Endothelial cell of umbilical vein (primary cell): ENCODE measurements around the gene MAGEB1. TPM values are rescaled to one million over a fixed set of nuclear protein-coding genes. Genes with fewer than 3 reads are reported as not detected.
A peak's percentile ranks its signal among the peaks of the same experiment; 100 is the strongest.

Source experiments
- BruUV-seq: library from RNA; stranded (reverse); fragments of 400-500 nt; replicated peaks from 2 replicates; lab custom pipeline; 2021; lab: Mats Ljungman, UMichigan
- CTCF ChIA-PET: fragments of 300-600, 350-600 bp; sonication (Branson Sonifier 250); formaldehyde crosslinking; loops from one replicate; lab custom pipeline; 2021; ENCODE audit warnings: antibody characterized with exemption, inconsistent platforms; lab: Charles Lee
- POLR2A ChIA-PET: fragments of 300-600, 350-600 bp; sonication (Branson Sonifier 250); formaldehyde crosslinking; loops from one replicate; lab custom pipeline; 2021; ENCODE audit warnings: antibody characterized with exemption, inconsistent platforms; lab: Charles Lee
- DNase-seq: peaks from one replicate; pipeline ENCODE4 v3.0.0-alpha.2; 2011; ENCODE audit warnings: low read depth, low spot score
- FAIRE-seq: peaks from 2 replicates; lab custom pipeline; 2011; peaks lifted over from hg19 to GRCh38; lab: Jason Lieb, UNC
- H2AFZ ChIP-seq: 2 replicates; pipeline ENCODE4 v1.6.0; 2012; ENCODE audit warnings: low read depth, low read length, control low read depth, inconsistent platforms
- H3K27ac ChIP-seq: 2 replicates; pipeline ENCODE4 v1.5.1; 2011; ENCODE audit warnings: low read depth, mild to moderate bottlenecking, control low read depth, low read length, moderate library complexity; ENCODE audit not compliant: insufficient read depth
- H3K27me3 ChIP-seq, 2 experiments: 2 replicates each; pipeline versions ENCODE4 v1.6.0 to v1.6.1; 2011; ENCODE audit warnings: low read length in 2 of 2, mixed read lengths in 1 of 2; ENCODE audit not compliant: control insufficient read depth in 2 of 2, insufficient read depth in 2 of 2
- H3K36me3 ChIP-seq, 2 experiments: 2 replicates in 1 of 2; 3 replicates in 1 of 2; pipeline ENCODE4 v1.5.1; 2011; ENCODE audit warnings: low read length in 2 of 2, mild to moderate bottlenecking in 1 of 2, moderate library complexity in 1 of 2; ENCODE audit not compliant: control insufficient read depth in 2 of 2, insufficient read depth in 2 of 2; ENCODE audit errors: extremely low read depth in 1 of 2
- H3K4me1 ChIP-seq: 3 replicates; pipeline ENCODE4 v1.5.1; 2011; ENCODE audit warnings: mild to moderate bottlenecking, low read length; ENCODE audit not compliant: control insufficient read depth, insufficient read depth; ENCODE audit errors: extremely low read depth
- H3K4me2 ChIP-seq: 2 replicates; pipeline ENCODE4 v1.6.1; 2011; ENCODE audit warnings: low read length, control low read depth, mixed read lengths; ENCODE audit not compliant: insufficient read depth
- H3K4me3 ChIP-seq, 3 experiments: fragments of 200-600 bp in 1 of 3; sonication (generic), shearing (Covaris generic) in 1 of 3; replicated peaks in 1 of 3; 2 replicates each; pipeline ENCODE4 v1.5.1; 2011 to 2016; ENCODE audit warnings: control low read depth in 3 of 3, low read length in 3 of 3, mild to moderate bottlenecking in 2 of 3, inconsistent platforms in 1 of 3, low read depth in 1 of 3, moderate library complexity in 1 of 3; ENCODE audit not compliant: insufficient read depth in 1 of 3
- H3K79me2 ChIP-seq: 2 replicates; pipeline ENCODE4 v1.6.0; 2012; ENCODE audit warnings: low read length, inconsistent platforms; ENCODE audit not compliant: control insufficient read depth, insufficient read depth
- H3K9ac ChIP-seq: replicated peaks from 2 replicates; pipeline ENCODE3; 2011; ENCODE audit warnings: low read length, control low read depth; ENCODE audit not compliant: insufficient read depth; ENCODE audit errors: extremely low read depth
- H3K9me1 ChIP-seq: replicated peaks from 3 replicates; pipeline ENCODE4 v1.6.0; 2011; ENCODE audit warnings: mild to moderate bottlenecking, low read length; ENCODE audit not compliant: control insufficient read depth, insufficient read depth; ENCODE audit errors: extremely low read depth
- H3K9me3 ChIP-seq: replicated peaks from 2 replicates; pipeline ENCODE4 v1.5.1; 2012; ENCODE audit warnings: low read length, inconsistent platforms; ENCODE audit not compliant: control insufficient read depth, insufficient read depth
- H4K20me1 ChIP-seq: replicated peaks from 2 replicates; pipeline ENCODE3; 2011; ENCODE audit warnings: mild to moderate bottlenecking, low read length; ENCODE audit not compliant: control insufficient read depth, insufficient read depth; ENCODE audit errors: extremely low read depth
- CTCF ChIP-seq, 2 donors: IDR thresholded peaks; 1 replicate in 1 of 2; 2 replicates in 1 of 2; pipeline ENCODE4 v1.5.1; 2011; ENCODE audit warnings: low read length in 2 of 2, mild to moderate bottlenecking in 2 of 2, moderate library complexity in 2 of 2, control low read depth in 1 of 2, inconsistent platforms in 1 of 2, low read depth in 1 of 2; ENCODE audit not compliant: insufficient read depth in 1 of 2; ENCODE audit errors: extremely low read depth in 1 of 2
- EZH2 ChIP-seq: IDR thresholded peaks from 2 replicates; pipeline ENCODE4 v1.6.1; 2012; ENCODE audit warnings: borderline replicate concordance, low read depth, mild to moderate bottlenecking, moderate library complexity, low read length, inconsistent platforms; ENCODE audit not compliant: severe bottlenecking
- FOS ChIP-seq: IDR thresholded peaks from 2 replicates; pipeline ENCODE4 v1.6.1; 2011; ENCODE audit warnings: mild to moderate bottlenecking, low read length, moderate library complexity, borderline replicate concordance; ENCODE audit not compliant: insufficient read depth
- GATA2 ChIP-seq: IDR thresholded peaks from 2 replicates; pipeline ENCODE4 v1.7.0; 2011; ENCODE audit warnings: low read depth, mild to moderate bottlenecking, moderate library complexity, mixed read lengths, low read length; ENCODE audit not compliant: insufficient read length, insufficient read depth
- JUN ChIP-seq: IDR thresholded peaks from 2 replicates; pipeline ENCODE4 v1.6.1; 2011; ENCODE audit warnings: borderline replicate concordance, low read depth; ENCODE audit not compliant: insufficient read length, insufficient read depth
- MYC ChIP-seq: IDR thresholded peaks from one replicate; pipeline ENCODE4 v1.6.1; 2011; ENCODE audit warnings: mild to moderate bottlenecking, low read depth, low read length
- POLR2A ChIP-seq: IDR thresholded peaks from 2 replicates; pipeline ENCODE4 v1.6.1; 2012; ENCODE audit warnings: low read depth, mild to moderate bottlenecking, control low read depth, low read length
- POLR2AphosphoS5 ChIP-seq: IDR thresholded peaks from 2 replicates; pipeline ENCODE4 v1.6.1; 2012; ENCODE audit warnings: low read depth, mild to moderate bottlenecking, control low read depth, low read length, moderate library complexity; ENCODE audit not compliant: insufficient read depth
- dilution Hi-C: fragments of 300-500 bp; cut with MboI; formaldehyde crosslinking; loops from one replicate; pipeline ENCODE4 v1.15.0; 2019; ENCODE audit warnings: low sequenced_read_pairs; ENCODE audit not compliant: extremely low pct_ligation_motif_present
- intact Hi-C: fragments of 100-400 bp; cut with micrococcal nuclease; formaldehyde crosslinking; loops from one replicate; pipeline ENCODE4 v1.10.0; 2022
- polyA plus RNA-seq, 4 experiments: library from polyadenylated mRNA; depleted of rRNA in 3 of 4; stranded (reverse) in 3 of 4; unstranded in 1 of 4; fragments of >200 nt; gene quantifications; 2 replicates each; pipeline versions ENCODE4 v1.2.1 to v1.2.3, GENCODE V29; 2011 to 2012; ENCODE audit warnings: missing spikeins in 1 of 4
- total RNA-seq: library from RNA; stranded (reverse); gene quantifications from 2 replicates; pipeline ENCODE4 v1.2.3, GENCODE V29; 2021
- TF ChIP-seq, protein P1 (sequence below): IDR thresholded peaks from 2 replicates; pipeline ENCODE4 v1.6.1; 2011; ENCODE audit not compliant: insufficient read depth, insufficient read length

Gene MAGEB1
- total and polyA plus RNA-seq, 2 donors (not counting 3 experiments of a cell fraction or from before 2014, with no cell fraction given) = not detected

DNA sequence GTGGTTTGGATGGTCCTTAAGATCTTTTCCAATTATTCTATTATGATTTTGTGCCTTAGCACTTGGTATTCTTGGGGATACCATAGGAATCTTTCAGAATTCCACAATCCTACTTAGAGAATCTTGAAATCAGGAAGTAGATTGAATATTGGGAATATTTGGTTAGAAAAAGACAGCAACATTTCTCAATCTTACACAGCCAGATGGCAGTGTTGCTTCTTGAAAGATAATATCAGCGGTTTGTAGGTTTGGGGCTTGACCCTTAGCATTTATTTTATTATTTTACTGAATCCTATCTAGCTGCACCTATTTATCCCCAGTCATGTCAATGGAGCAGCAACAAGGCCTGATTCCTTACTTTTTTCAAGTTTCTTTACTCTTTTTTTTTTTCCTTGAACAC, 28.6 kb downstream of the MAGEB1 start:
- Histone ChIP-seq H3K27ac (no peak overlapping the region), H3K4me3 (no peak overlapping the region), H4K20me1 (no peaks in the 10 kb centered on the region), H3K4me1 (no peaks in the 10 kb centered on the region), H3K36me3 (no peaks in the 10 kb centered on the region), H3K9ac (no peak overlapping the region), H3K9me1 (no peaks in the 10 kb centered on the region), H3K4me2 (no peak overlapping the region), H3K27me3 (no peaks in the 10 kb centered on the region), H2AFZ (no peak overlapping the region), H3K79me2 (no peaks in the 10 kb centered on the region), H3K9me3 (no peaks in the 10 kb centered on the region)
- TF ChIP-seq JUN (no peak), EZH2 (no peak), POLR2A (no peak), GATA2 (no peak), MYC (no peak), POLR2AphosphoS5 (no peak), CTCF (IDR thresholded peaks at IDR 0.05; ENCODE audit: extremely low read depth in 1 of 2, insufficient read depth in 1 of 2, low read depth in 1 of 2, low read length in 2 of 2) (no peak), FOS (no peak)
- TF ChIP-seq, protein P1, sequence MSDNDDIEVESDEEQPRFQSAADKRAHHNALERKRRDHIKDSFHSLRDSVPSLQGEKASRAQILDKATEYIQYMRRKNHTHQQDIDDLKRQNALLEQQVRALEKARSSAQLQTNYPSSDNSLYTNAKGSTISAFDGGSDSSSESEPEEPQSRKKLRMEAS = no peak
- ChIA-PET POLR2A (no interaction called here), CTCF (interaction anchor here (1.0 to 2.8 kb wide), 6 partner anchors 33 to 237 kb away, joined by 3 to 21 read pairs (median 4); partner anchors contain the start of gene NR0B1)
- peak; percentile 1 for DNase-seq
- no TSS peak for BruUV-seq
- intact Hi-C loops (loop anchor here (1.0 kb wide), 1 partner anchor 229 kb away; no protein-coding TSS in a partner anchor), dilution Hi-C loops (no loop called here)
- FAIRE-seq = peak; percentile 33
